Activated naive CD8-positive, alpha-beta T cell treated with anti-CD3 and anti-CD28 coated beads, Interleukin-2, amount 50 U/mL, for 16 hours (primary cell): ENCODE results near the gene VRK3.
"Not testable (repeated sequence)": the region's sequence is repeated elsewhere in the genome, so short reads cannot be mapped to it uniquely, and the experiment has no call there.

Experiments used
- DNase-seq: peaks from one replicate; pipeline ENCODE4 v3.0.0-alpha.2; 2020; ENCODE audit warnings: low read depth, low spot score

Gene VRK3

GRCh38 chr19:49957262-49957915 is 67.8 kb downstream of the VRK3 start:
- DNase-seq, result no peak

DNA sequence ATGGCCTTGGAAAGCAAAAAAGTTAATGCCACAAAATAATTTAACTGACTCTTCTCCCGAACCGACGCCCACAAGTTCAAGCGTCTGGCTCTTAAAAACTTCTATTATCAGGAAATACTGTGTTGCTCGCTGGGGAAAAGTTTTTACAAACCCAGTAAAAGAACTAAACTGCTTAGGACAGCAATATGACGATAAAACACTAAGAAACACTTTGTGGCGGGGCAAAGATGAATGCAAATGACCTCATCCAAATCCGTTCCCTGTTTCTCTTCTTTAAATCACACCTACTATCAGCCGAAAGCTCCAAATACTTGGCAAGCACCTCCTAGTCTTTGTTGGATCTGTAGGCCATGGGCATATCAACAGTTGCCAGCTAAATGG is 69.1 kb downstream of the VRK3 start:
- no peak for DNase-seq

DNA sequence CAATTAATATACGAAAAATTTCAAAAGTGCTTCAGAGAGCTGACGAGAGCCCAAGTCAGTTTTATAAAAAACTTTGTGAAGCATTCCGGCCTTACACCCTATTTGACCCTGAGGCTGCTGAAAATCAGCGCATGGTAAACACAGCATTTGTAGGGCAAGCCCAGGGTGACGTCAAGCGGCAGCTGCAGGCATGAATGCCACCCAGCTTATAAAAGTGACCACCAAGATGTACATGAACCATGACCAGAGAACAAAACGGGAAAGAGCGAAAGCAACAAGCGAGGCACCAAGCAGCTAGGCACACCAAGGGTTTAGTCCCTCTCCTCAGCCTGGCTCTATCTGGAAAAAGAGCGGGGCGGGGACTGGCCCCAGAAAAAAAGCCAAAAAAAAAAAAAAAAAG is 70.2 kb downstream of the VRK3 start:
- no peak for DNase-seq

DNA sequence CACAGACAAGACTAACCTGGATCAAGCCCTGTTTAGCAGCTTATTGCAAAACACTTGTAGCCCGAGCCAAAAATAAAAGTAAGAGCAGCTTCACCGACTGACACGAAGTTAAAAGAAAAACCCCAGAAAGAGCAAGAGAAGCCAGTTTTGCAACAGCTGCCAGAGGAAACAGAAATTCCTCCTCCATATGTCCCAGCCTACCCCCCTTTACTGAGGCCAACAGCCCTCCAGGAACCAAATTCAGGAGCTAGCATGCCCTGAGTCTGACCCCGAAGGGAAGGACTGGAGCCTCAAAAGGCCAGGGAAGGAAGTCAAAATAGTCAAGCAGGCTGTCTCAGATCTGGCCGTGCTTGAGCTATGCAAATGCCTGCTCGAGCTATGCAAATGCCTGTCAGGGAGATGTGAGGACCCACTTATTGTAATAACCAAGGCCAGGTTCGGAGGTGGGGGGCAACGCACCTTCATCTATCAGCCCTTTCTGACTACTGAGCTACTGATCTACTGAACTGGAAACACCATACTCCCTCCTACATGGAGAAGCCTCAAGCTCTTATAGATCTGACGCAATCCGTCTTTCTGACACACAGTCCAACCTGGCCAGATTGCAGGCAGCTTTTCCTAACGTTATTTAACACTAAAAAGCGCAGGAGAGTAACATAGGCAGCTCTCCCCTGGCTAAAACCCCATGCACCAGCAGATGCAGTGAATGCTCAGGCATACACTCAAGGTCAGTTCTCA is 70.9 kb downstream of the VRK3 start:
- DNase-seq, result no peak

- no peak for DNase-seq
Measured at GRCh38 chr19:49953416-49953815, 71.8 kb downstream of the VRK3 start.

GRCh38 chr19:49952906-49953305 is 72.3 kb downstream of the VRK3 start:
- no peak for DNase-seq

- no peak for DNase-seq
Measured at GRCh38 chr19:49952479-49952836, 72.7 kb downstream of the VRK3 start.

- no peak for DNase-seq
Measured at GRCh38 chr19:49951806-49952478, 73.2 kb downstream of the VRK3 start.

GRCh38 chr19:49950956-49951526 is 74.1 kb downstream of the VRK3 start:
- DNase-seq, result no peak

- no peak for DNase-seq
Measured at GRCh38 chr19:49950590-49950948, 74.6 kb downstream of the VRK3 start.

GRCh38 chr19:49949742-49950589 is 75.2 kb downstream of the VRK3 start:
- no peak for DNase-seq

- no peak for DNase-seq
Measured at GRCh38 chr19:49946415-49946814, 78.8 kb downstream of the VRK3 start.

DNA sequence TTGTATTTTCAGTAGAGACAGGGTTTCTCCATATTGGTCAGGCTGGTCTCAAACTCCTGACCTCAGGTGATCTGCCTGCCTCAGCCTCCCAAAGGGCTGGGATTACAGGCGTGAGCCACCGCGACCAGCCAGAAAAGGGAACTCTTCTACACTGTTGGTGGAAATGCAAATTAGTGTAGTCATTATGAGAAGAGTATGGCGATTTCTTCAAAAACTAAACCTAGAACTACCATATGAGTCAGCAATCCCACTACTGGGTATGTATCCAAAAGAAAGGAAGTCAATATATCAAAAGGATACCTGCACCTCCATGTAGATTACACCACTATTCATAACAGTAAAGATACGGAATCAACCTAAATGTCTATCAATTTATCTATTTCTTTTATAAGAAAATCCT is 80.6 kb downstream of the VRK3 start:
- DNase-seq, result not testable (repeated sequence)

DNA sequence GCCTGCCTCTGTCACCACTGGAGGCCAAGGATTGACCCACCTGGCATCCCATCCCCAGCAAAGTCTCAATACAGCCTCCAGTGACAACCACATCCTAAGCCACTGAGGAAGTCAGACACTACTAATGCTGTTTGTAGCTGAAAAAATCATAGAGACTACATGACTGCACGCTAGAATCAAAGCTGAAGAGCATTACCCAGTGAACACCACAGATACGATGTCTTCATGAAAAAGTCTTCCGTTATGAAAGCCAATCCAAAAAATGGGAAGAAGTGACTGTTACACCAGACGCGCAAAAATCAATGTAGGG is 84.7 kb downstream of the VRK3 start:
- DNase-seq, result no peak

DNA sequence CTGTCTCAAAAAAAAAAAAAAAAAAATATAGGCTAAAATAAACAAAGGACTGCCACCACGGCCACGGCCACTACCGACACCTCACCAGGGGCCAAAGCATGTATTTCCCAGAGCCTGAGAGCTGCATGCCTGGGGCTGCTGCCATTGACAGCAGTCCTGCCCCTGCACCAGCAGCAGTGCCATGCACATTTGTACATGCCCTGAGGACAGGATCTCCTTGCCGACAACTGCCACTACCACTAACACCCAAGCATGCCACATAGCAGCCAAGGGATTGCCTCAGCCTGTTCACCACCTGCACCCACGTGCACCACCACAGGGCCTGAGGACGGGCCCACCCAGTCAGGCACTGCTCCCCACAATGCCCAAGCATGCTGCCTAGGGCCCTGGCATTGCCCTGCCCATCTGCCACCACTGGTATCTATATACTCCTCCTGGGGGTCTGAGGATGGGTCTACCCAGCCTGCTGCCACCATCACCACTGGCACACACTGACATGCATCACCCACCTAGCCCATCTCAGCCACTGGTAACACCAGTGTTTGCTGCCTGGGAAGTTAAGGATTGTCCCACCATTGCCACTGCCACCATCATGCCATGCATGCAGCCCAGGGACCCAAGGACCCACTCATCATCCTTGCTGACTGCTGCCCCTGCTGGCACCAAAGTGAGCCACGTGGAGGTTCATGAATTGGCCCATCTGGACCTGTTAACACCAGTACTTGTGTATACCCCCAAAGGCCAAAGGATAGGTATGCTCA is 85.3 kb downstream of the VRK3 start:
- no peak for DNase-seq

- DNase-seq, result no peak
Measured at GRCh38 chr19:49938662-49939061, 86.5 kb downstream of the VRK3 start.

DNA sequence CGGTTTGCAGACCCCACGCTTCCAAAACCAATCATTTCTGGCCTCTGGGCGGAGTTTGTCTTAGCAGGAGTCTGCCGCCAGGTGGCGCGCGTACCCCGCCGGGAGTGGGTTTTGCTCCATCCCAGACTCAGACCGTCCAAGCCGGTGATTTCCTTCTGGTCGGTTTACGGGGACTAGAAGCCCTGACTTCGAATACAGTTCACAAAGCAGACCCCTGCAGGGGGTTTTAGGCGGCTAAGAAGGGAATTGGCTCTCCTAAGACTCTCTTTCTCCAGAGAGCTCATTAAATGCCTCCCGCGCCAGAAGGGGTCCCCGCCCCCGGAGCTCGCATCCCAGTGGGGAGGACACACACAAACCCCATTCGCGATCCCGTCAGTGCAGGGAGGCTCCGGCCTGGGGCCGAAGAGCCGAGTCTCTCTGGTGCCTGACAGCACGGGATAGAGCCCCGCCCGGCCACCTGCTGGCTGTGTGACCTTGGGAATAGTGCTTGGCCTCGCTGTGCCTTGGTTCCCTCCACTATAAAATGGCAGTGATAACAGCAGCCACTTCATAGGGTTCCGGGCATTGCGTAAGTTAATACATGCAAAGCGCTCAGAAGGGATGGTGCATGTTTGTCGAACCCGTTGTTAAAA is 87.3 kb downstream of the VRK3 start:
- DNase-seq, result peak; percentile 51

GRCh38 chr19:49936549-49936948 is 88.6 kb downstream of the VRK3 start:
- DNase-seq, result no peak

GRCh38 chr19:49933643-49934042 is 91.5 kb downstream of the VRK3 start:
- no peak for DNase-seq

GRCh38 chr19:49932731-49933131 is 92.4 kb downstream of the VRK3 start:
- no peak for DNase-seq

- DNase-seq, result no peak
Measured at GRCh38 chr19:49932041-49932451, 93.1 kb downstream of the VRK3 start.
